HG02840 (cell line): ENCODE measurements around the gene CBLIF.
"Not testable (repeated sequence)": the region's sequence is repeated elsewhere in the genome, so short reads cannot be mapped to it uniquely, and the experiment has no call there.

Experiments
- ATAC-seq: cut with Tn5 transposase; IDR thresholded peaks from one replicate; pipeline ENCODE4 v1.9.1; 2021; ENCODE audit warnings: mild to moderate bottlenecking, moderate library complexity, moderate number of reproducible peaks; ENCODE audit not compliant: unreplicated experiment, low FRiP score

The CBLIF gene

GRCh38 chr11:59849129-59849528 is 3.8 kb upstream of the CBLIF start:
- no peak for ATAC-seq

GRCh38 chr11:59848439-59848838 is 3.1 kb upstream of the CBLIF start:
- ATAC-seq, result not testable (repeated sequence)

GRCh38 chr11:59847626-59848025 is 2.3 kb upstream of the CBLIF start:
- ATAC-seq, result no peak

- ATAC-seq, result no peak
Measured at GRCh38 chr11:59846556-59846955, 1.3 kb upstream of the CBLIF start.

- ATAC-seq, result no peak
Measured at GRCh38 chr11:59842316-59842715, 3.0 kb downstream of the CBLIF start.

GRCh38 chr11:59841514-59841913 is 3.8 kb downstream of the CBLIF start:
- ATAC-seq, result no peak

- ATAC-seq, result no peak
Measured at GRCh38 chr11:59839615-59840014, 5.7 kb downstream of the CBLIF start.

- ATAC-seq, result no peak
Measured at GRCh38 chr11:59833602-59834001, 11.7 kb downstream of the CBLIF start.

- ATAC-seq, result no peak
Measured at GRCh38 chr11:59829358-59829757, 15.9 kb downstream of the CBLIF start.

- peak; percentile 78 for ATAC-seq
Measured at GRCh38 chr11:59822989-59823566, 22.2 kb downstream of the CBLIF start.

- no peak for ATAC-seq
Measured at GRCh38 chr11:59818572-59818971, 26.7 kb downstream of the CBLIF start.

- not testable (repeated sequence) for ATAC-seq
Measured at GRCh38 chr11:59816434-59816833, 28.9 kb downstream of the CBLIF start.

GRCh38 chr11:59815754-59816153 is 29.5 kb downstream of the CBLIF start:
- ATAC-seq, result no peak

GRCh38 chr11:59814021-59814420 is 31.3 kb downstream of the CBLIF start:
- no peak for ATAC-seq

GRCh38 chr11:59813364-59813763 is 31.9 kb downstream of the CBLIF start:
- ATAC-seq, result no peak

GRCh38 chr11:59812220-59812619 is 33.1 kb downstream of the CBLIF start:
- ATAC-seq, result no peak

GRCh38 chr11:59810911-59811259 is 34.4 kb downstream of the CBLIF start:
- no peak for ATAC-seq

- ATAC-seq, result peak; percentile 100
Measured at GRCh38 chr11:59810189-59810910, 34.9 kb downstream of the CBLIF start, which contains the start of gene MRPL16. Gene MRPL16, minus strand, starts transcription at chr11:59810778. Its CDS starts 120 bp downstream, at chr11:59810658.

- ATAC-seq, result no peak
Measured at GRCh38 chr11:59807047-59807610, 38.2 kb downstream of the CBLIF start.

- ATAC-seq, result no peak
Measured at GRCh38 chr11:59804061-59804460, 41.2 kb downstream of the CBLIF start.

- peak; percentile 55 for ATAC-seq
Measured at GRCh38 chr11:59802639-59803176, 42.6 kb downstream of the CBLIF start.
